Measurements from ENCODE around the gene FOXK1.
"Not testable (repeated sequence)": the region's sequence is repeated elsewhere in the genome, so short reads cannot be mapped to it uniquely, and the experiment has no call there.

FOXK1 gene

GRCh38 chr7:4802577-4802976, 120.5 kb downstream of the FOXK1 start:
- not testable (repeated sequence) for DNase-seq

- peak in 1 of 5 donors; percentile 11 for DNase-seq
Measured at GRCh38 chr7:4803397-4804241, 121.5 kb downstream of the FOXK1 start.

GRCh38 chr7:4805110-4805983, 123.3 kb downstream of the FOXK1 start:
- DNase-seq: no peak

- DNase-seq: no peak
Measured at GRCh38 chr7:4805984-4806300, 123.8 kb downstream of the FOXK1 start.

- no peak for DNase-seq
Measured at GRCh38 chr7:4806983-4807597, 125.0 kb downstream of the FOXK1 start.

- no peak for DNase-seq
Measured at GRCh38 chr7:4807598-4808016, 125.5 kb downstream of the FOXK1 start.

GRCh38 chr7:4808026-4808425, 125.9 kb downstream of the FOXK1 start:
- DNase-seq: no peak

- DNase-seq: no peak
Measured at GRCh38 chr7:4808565-4808964, 126.5 kb downstream of the FOXK1 start.

GRCh38 chr7:4809091-4809591, 127.0 kb downstream of the FOXK1 start:
- peak in 2 of 5 donors; percentile 11 to 18 for DNase-seq

- DNase-seq: no peak
Measured at GRCh38 chr7:4809666-4810065, 127.6 kb downstream of the FOXK1 start.

GRCh38 chr7:4814433-4814832, 132.3 kb downstream of the FOXK1 start:
- DNase-seq: no peak

GRCh38 chr7:4815121-4815520, 133.0 kb downstream of the FOXK1 start:
- no peak for DNase-seq

GRCh38 chr7:4815609-4816418, 133.7 kb downstream of the FOXK1 start:
- DNase-seq: no peak

GRCh38 chr7:4816419-4817080, 134.5 kb downstream of the FOXK1 start:
- no peak for DNase-seq

GRCh38 chr7:4817178-4817901, 135.2 kb downstream of the FOXK1 start:
- DNase-seq: no peak

- no peak for DNase-seq
Measured at GRCh38 chr7:4818000-4818794, 136.1 kb downstream of the FOXK1 start.

GRCh38 chr7:4819560-4820404, 137.7 kb downstream of the FOXK1 start:
- no peak for DNase-seq

GRCh38 chr7:4820405-4820966, 138.4 kb downstream of the FOXK1 start:
- no peak for DNase-seq

All from T-helper 1 cell (primary cell).